HEK293 (cell line): ENCODE data around the gene INPP4B.

ENCODE experiments used
- CTCF ChIA-PET: fragments of 350-600 bp; formaldehyde crosslinking; extraction: SDS; loops from one replicate; lab custom pipeline; 2021; ENCODE audit warnings: antibody characterized with exemption; lab: Yijun Ruan, JAX
- POLR2A ChIA-PET: fragments of 300-600 bp; formaldehyde crosslinking; extraction: SDS; loops from one replicate; lab custom pipeline; 2020; ENCODE audit warnings: antibody characterized with exemption, inconsistent platforms; lab: Yijun Ruan, JAX
- H3K27ac ChIP-seq: fragments of 200-500 bp; sonication (Bioruptor generic); 2 replicates; pipeline ENCODE4 v1.5.1; 2014; ENCODE audit warnings: low read depth, low read length, control low read depth, inconsistent platforms; ENCODE audit errors: extremely low read depth
- H3K36me3 ChIP-seq, 2 experiments: fragments of 200-500 bp in 1 of 2; sonication (Bioruptor generic) in 1 of 2; 1 replicate in 1 of 2; 2 replicates in 1 of 2; pipeline ENCODE4 v1.5.1; 2014 to 2017; ENCODE audit warnings: inconsistent platforms in 2 of 2, low read length in 2 of 2; ENCODE audit not compliant: control insufficient read depth in 2 of 2, insufficient read depth in 1 of 2
- H3K4me1 ChIP-seq: fragments of 200-500 bp; sonication (Bioruptor generic); 2 replicates; pipeline ENCODE4 v1.5.1; 2014; ENCODE audit warnings: mild to moderate bottlenecking, low read length, inconsistent platforms; ENCODE audit not compliant: control insufficient read depth, insufficient read depth
- H3K4me3 ChIP-seq: 2 replicates; pipeline ENCODE4 v1.5.1; 2011; ENCODE audit warnings: low read depth, mild to moderate bottlenecking, control low read depth, low read length, moderate library complexity
- H3K9me3 ChIP-seq: fragments of 200-500 bp; sonication (Bioruptor generic); 2 replicates; pipeline ENCODE4 v1.5.1; 2014; ENCODE audit warnings: low read depth, low read length, inconsistent platforms; ENCODE audit not compliant: control insufficient read depth, insufficient read depth
- BCL11B ChIP-seq: fragments of 450-650 bp; formaldehyde crosslinking; IDR thresholded peaks from 2 replicates; pipeline ENCODE4 v1.5.1; 2016; ENCODE audit warnings: low read depth, missing biosample characterization, missing genetic modification characterization
- EGR2 ChIP-seq: fragments of 450-650 bp; formaldehyde crosslinking; IDR thresholded peaks from 2 replicates; pipeline ENCODE4 v1.5.1; 2016; ENCODE audit warnings: low read depth, missing biosample characterization, missing genetic modification characterization
- MYNN ChIP-seq: fragments of 450-650 bp; formaldehyde crosslinking; IDR thresholded peaks from 2 replicates; pipeline ENCODE4 v1.5.1; 2016; ENCODE audit warnings: missing biosample characterization, missing genetic modification characterization, borderline replicate concordance
- REPIN1 ChIP-seq: fragments of 450-650 bp; formaldehyde crosslinking; IDR thresholded peaks from 2 replicates; pipeline ENCODE4 v1.5.1; 2017; ENCODE audit warnings: missing biosample characterization, missing genetic modification characterization, low read depth
- ZNF10 ChIP-seq: fragments of 450-650 bp; formaldehyde crosslinking; IDR thresholded peaks from 2 replicates; pipeline ENCODE4 v1.5.1; 2017; ENCODE audit warnings: missing biosample characterization, missing genetic modification characterization
- ZNF114 ChIP-seq: fragments of 450-650 bp; formaldehyde crosslinking; IDR thresholded peaks from 2 replicates; pipeline ENCODE4 v1.5.0; 2017; ENCODE audit warnings: missing biosample characterization, missing genetic modification characterization
- ZNF148 ChIP-seq: fragments of 450-650 bp; formaldehyde crosslinking; IDR thresholded peaks from 2 replicates; pipeline ENCODE4 v1.5.0; 2017; ENCODE audit warnings: missing biosample characterization, missing genetic modification characterization, borderline replicate concordance
- ZNF157 ChIP-seq: fragments of 450-650 bp; formaldehyde crosslinking; IDR thresholded peaks from 2 replicates; pipeline ENCODE4 v1.5.1; 2016; ENCODE audit warnings: missing biosample characterization, missing genetic modification characterization
- ZNF18 ChIP-seq: fragments of 450-650 bp; formaldehyde crosslinking; IDR thresholded peaks from 2 replicates; pipeline ENCODE4 v1.5.1; 2016; ENCODE audit warnings: missing biosample characterization, missing genetic modification characterization
- ZNF2 ChIP-seq: fragments of 450-650 bp; formaldehyde crosslinking; IDR thresholded peaks from 2 replicates; pipeline ENCODE4 v1.5.1; 2016; ENCODE audit warnings: missing biosample characterization, missing genetic modification characterization
- ZNF280C ChIP-seq: fragments of 450-650 bp; formaldehyde crosslinking; IDR thresholded peaks from 2 replicates; pipeline ENCODE4 v1.5.1; 2016; ENCODE audit warnings: missing biosample characterization, missing genetic modification characterization
- ZNF302 ChIP-seq: fragments of 450-650 bp; formaldehyde crosslinking; IDR thresholded peaks from 2 replicates; pipeline ENCODE4 v1.5.1; 2016; ENCODE audit warnings: missing biosample characterization, missing genetic modification characterization, low read depth
- ZNF513 ChIP-seq: fragments of 450-650 bp; IDR thresholded peaks from 2 replicates; pipeline ENCODE4 v1.5.1; 2018; ENCODE audit warnings: missing biosample characterization, missing genetic modification characterization
- ZNF514 ChIP-seq: fragments of 450-650 bp; formaldehyde crosslinking; IDR thresholded peaks from 2 replicates; pipeline ENCODE4 v1.5.1; 2016; ENCODE audit warnings: missing biosample characterization, missing genetic modification characterization
- ZNF544 ChIP-seq: fragments of 450-650 bp; formaldehyde crosslinking; IDR thresholded peaks from 2 replicates; pipeline ENCODE4 v1.5.0; 2017; ENCODE audit warnings: missing biosample characterization, missing genetic modification characterization
- ZNF549 ChIP-seq: fragments of 450-650 bp; IDR thresholded peaks from 2 replicates; pipeline ENCODE4 v1.5.1; 2018; ENCODE audit warnings: missing biosample characterization, missing genetic modification characterization, mild to moderate bottlenecking, inconsistent platforms, moderate library complexity
- ZNF843 ChIP-seq: fragments of 450-650 bp; formaldehyde crosslinking; IDR thresholded peaks from 2 replicates; pipeline ENCODE4 v1.5.1; 2016; ENCODE audit warnings: missing biosample characterization, missing genetic modification characterization
- TF ChIP-seq, protein P1 (sequence below): fragments of 450-650 bp; formaldehyde crosslinking; IDR thresholded peaks from 2 replicates; pipeline ENCODE4 v1.5.1; 2016; ENCODE audit warnings: missing biosample characterization, missing genetic modification characterization

Gene INPP4B

GRCh38 chr4:142396279-142396678 is 449.8 kb downstream of the INPP4B start:
- no peak overlapping the region for H3K4me3 ChIP-seq
- no peaks in the 10 kb centered on the region for H3K36me3 ChIP-seq
- H3K4me1 ChIP-seq, result no peaks in the 10 kb centered on the region
- no peak overlapping the region for H3K27ac ChIP-seq
- TF ChIP-seq ZNF513 (no peak), ZNF843 (no peak), ZNF302 (tag by site-specific recombination) (no peak), BCL11B (tag by site-specific recombination) (no peak), EGR2 (tag by site-specific recombination) (no peak), ZNF114 (tag by site-specific recombination) (no peak), ZNF18 (tag by site-specific recombination) (no peak), ZNF514 (tag by site-specific recombination) (no peak), REPIN1 (tag by site-specific recombination) (no peak), ZNF2 (tag by site-specific recombination) (no peak), ZNF544 (tag by site-specific recombination) (no peak), ZNF549 (no peak), ZNF148 (no peak), ZNF157 (tag by site-specific recombination) (no peak), ZNF280C (no peak), MYNN (tag by site-specific recombination) (no peak), ZNF10 (tag by site-specific recombination) (no peak)
- TF ChIP-seq, protein P1, sequence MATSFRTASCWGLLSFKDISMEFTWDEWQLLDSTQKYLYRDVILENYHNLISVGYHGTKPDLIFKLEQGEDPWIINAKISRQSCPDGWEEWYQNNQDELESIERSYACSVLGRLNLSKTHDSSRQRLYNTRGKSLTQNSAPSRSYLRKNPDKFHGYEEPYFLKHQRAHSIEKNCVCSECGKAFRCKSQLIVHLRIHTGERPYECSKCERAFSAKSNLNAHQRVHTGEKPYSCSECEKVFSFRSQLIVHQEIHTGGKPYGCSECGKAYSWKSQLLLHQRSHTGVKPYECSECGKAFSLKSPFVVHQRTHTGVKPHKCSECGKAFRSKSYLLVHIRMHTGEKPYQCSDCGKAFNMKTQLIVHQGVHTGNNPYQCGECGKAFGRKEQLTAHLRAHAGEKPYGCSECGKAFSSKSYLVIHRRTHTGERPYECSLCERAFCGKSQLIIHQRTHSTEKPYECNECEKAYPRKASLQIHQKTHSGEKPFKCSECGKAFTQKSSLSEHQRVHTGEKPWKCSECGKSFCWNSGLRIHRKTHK (tag by site-specific recombination), result no peak
- H3K9me3 ChIP-seq, result no peaks in the 10 kb centered on the region
- ChIA-PET POLR2A (no interaction called here), CTCF (no interaction called here)
